K562 (cell line): Measurements from ENCODE around the gene TP53RK. TPM values are rescaled to one million over a fixed set of nuclear protein-coding genes. Genes with fewer than 3 reads are reported as not detected.

Experiments used
- DPF2 ChIP-seq: fragments of 450-650 bp; IDR thresholded peaks from 2 replicates; pipeline ENCODE4 v1.6.1; 2016
- FIP1L1 ChIP-seq: fragments of 200-400 bp; formaldehyde crosslinking; IDR thresholded peaks from 2 replicates; pipeline ENCODE4 v1.6.1; 2018; ENCODE audit warnings: mild to moderate bottlenecking, low read depth, low read length; ENCODE audit not compliant: poor library complexity, severe bottlenecking
- HES1 ChIP-seq: fragments of 450-650 bp; IDR thresholded peaks from 2 replicates; pipeline ENCODE4 v1.6.1; 2016; ENCODE audit warnings: low read depth, mild to moderate bottlenecking, moderate library complexity
- L3MBTL2 ChIP-seq: fragments of 450-650 bp; IDR thresholded peaks from 2 replicates; pipeline ENCODE4 v1.6.1; 2016; ENCODE audit warnings: mild to moderate bottlenecking, moderate library complexity
- MLX ChIP-seq, 2 experiments: fragments of 450-650 bp in 1 of 2; sonication (generic) in 1 of 2; formaldehyde crosslinking; conservative IDR thresholded peaks; 2 replicates each; pipeline versions ENCODE4 v1.4.0 to v1.8.1; 2020 to 2022; ENCODE audit warnings: mild to moderate bottlenecking in 1 of 2, missing genetic modification reagents in 1 of 2
- MXI1 ChIP-seq: IDR thresholded peaks from 2 replicates; pipeline ENCODE4 v1.6.1; 2011; ENCODE audit warnings: low read depth, mild to moderate bottlenecking, improper control_type of control experiment, low read length
- PCBP1 ChIP-seq: fragments of 200-400 bp; formaldehyde crosslinking; IDR thresholded peaks from 2 replicates; pipeline ENCODE4 v1.6.1; 2018; ENCODE audit warnings: mild to moderate bottlenecking, low read depth, low read length; ENCODE audit not compliant: poor library complexity, severe bottlenecking
- RBM25 ChIP-seq: fragments of 200-400 bp; formaldehyde crosslinking; IDR thresholded peaks from 2 replicates; pipeline ENCODE4 v1.6.1; 2018; ENCODE audit warnings: low read length, low read depth, moderate library complexity; ENCODE audit not compliant: severe bottlenecking
- SMAD4 ChIP-seq: fragments of 250-450 bp; sonication (Bioruptor Pico); conservative IDR thresholded peaks from 2 replicates; pipeline ENCODE4 v1.8.0; 2021; ENCODE audit warnings: inconsistent platforms, mild to moderate bottlenecking, moderate library complexity
- ZBTB1 ChIP-seq: sonication (generic); formaldehyde crosslinking; IDR thresholded peaks from 2 replicates; pipeline ENCODE4 v1.8.1; 2023; ENCODE audit warnings: missing genetic modification reagents, low read depth, mild to moderate bottlenecking, borderline replicate concordance
- ZBTB11 ChIP-seq, 3 experiments: fragments of 200-800 bp in 1 of 3; fragments of 250-450 bp in 1 of 3; fragments of 450-650 bp in 1 of 3; sonication (Bioruptor Pico) in 1 of 3; sonication (Bioruptor generic) in 1 of 3; formaldehyde crosslinking in 1 of 3; IDR thresholded peaks; 2 replicates each; pipeline versions ENCODE4 v1.6.1 to v1.8.0; 2016 to 2022; ENCODE audit warnings: mild to moderate bottlenecking in 2 of 3, missing genetic modification characterization in 2 of 3, missing compliant biosample characterization in 1 of 3, moderate library complexity in 1 of 3
- ZBTB7A ChIP-seq: IDR thresholded peaks from 2 replicates; pipeline ENCODE4 v1.6.1; 2011; ENCODE audit warnings: low read depth, mild to moderate bottlenecking, low read length, moderate library complexity, borderline replicate concordance; ENCODE audit not compliant: control insufficient read depth
- ZKSCAN1 ChIP-seq: fragments of 150-350 bp; IDR thresholded peaks from 2 replicates; pipeline ENCODE4 v1.6.1; 2016; ENCODE audit warnings: low read depth, low read length
- ZNF511 ChIP-seq: sonication (generic); formaldehyde crosslinking; IDR thresholded peaks from 2 replicates; pipeline ENCODE4 v1.8.0; 2022; ENCODE audit warnings: mild to moderate bottlenecking, missing genetic modification reagents
- polyA plus RNA-seq, 8 experiments: library from polyadenylated mRNA; depleted of rRNA in 4 of 8; stranded (reverse) in 5 of 8; unstranded in 3 of 8; fragments of >200 nt; fragmentation: Nextera tagmentation in 2 of 8; fragmentation: Illumina TruSeq in 1 of 8; extraction: Ambion mirVana in 2 of 8; extraction: Trizol in 1 of 8; gene quantifications; 2 replicates each; pipeline versions ENCODE4 v1.2.1 to v1.2.3, GENCODE V29; 2011 to 2014; ENCODE audit warnings: inconsistent platforms in 1 of 8, missing spikeins in 1 of 8
- total RNA-seq, 7 experiments: library from RNA; depleted of rRNA in 6 of 7; stranded (reverse); fragments of >200 nt in 6 of 7; fragmentation: Illumina TruSeq in 2 of 7; extraction: Trizol in 2 of 7; gene quantifications; 2 replicates each; pipeline versions ENCODE4 v1.2.1 to v1.2.3, GENCODE V29; 2011 to 2021; ENCODE audit warnings: low replicate concordance in 1 of 7
- TF ChIP-seq, protein P1 (sequence below): fragments of 450-650 bp; IDR thresholded peaks from 2 replicates; pipeline ENCODE4 v1.7.1; 2018; ENCODE audit warnings: mild to moderate bottlenecking, low read depth; ENCODE audit not compliant: partially characterized antibody
- TF ChIP-seq, protein P2 (sequence below): fragments of 450-650 bp; IDR thresholded peaks from 2 replicates; pipeline ENCODE4 v1.6.1; 2016

TP53RK gene
- total and polyA plus RNA-seq, 9 of the 15 experiments (the other 6 are each of a cell fraction or from before 2014, with no cell fraction given) = 2.9 to 43.5 (median 17.2) TPM

GRCh38 chr20:46689082-46689753, at the start of gene TP53RK (continued):
- TF ChIP-seq ZBTB1 (CRISPR knock-in tag) (peak; percentile 67; the same call in 1 of the 2 replicates), ZBTB11 (CRISPR knock-in tag; IDR thresholded peaks at IDR 0.05) (peak in 1 of 3 experiments; percentile 85; a peak in 2 of 6 replicates), HES1 (no peak), SMAD4 (CRISPR knock-in tag) (0 out of 2 replicates have a peak, but pooled peaks have one; percentile 52), DPF2 (no peak), PCBP1 (peak; percentile 66), MLX (CRISPR knock-in tag; conservative IDR thresholded peaks at IDR 0.05) (0 out of 4 replicates have a peak, but pooled peaks of 1 of the 2 experiments have one; percentile 30), MXI1 (0 out of 2 replicates have a peak, but pooled peaks have one; percentile 2), FIP1L1 (peak; percentile 68), ZBTB7A (peak; percentile 24; the same call in 1 of the 2 replicates), RBM25 (peak; percentile 19), ZKSCAN1 (0 out of 2 replicates have a peak, but pooled peaks have one; percentile 10), L3MBTL2 (peak; percentile 42), ZNF511 (CRISPR knock-in tag) (peak; percentile 62; the same call in 1 of the 2 replicates)
- TF ChIP-seq, protein P1, sequence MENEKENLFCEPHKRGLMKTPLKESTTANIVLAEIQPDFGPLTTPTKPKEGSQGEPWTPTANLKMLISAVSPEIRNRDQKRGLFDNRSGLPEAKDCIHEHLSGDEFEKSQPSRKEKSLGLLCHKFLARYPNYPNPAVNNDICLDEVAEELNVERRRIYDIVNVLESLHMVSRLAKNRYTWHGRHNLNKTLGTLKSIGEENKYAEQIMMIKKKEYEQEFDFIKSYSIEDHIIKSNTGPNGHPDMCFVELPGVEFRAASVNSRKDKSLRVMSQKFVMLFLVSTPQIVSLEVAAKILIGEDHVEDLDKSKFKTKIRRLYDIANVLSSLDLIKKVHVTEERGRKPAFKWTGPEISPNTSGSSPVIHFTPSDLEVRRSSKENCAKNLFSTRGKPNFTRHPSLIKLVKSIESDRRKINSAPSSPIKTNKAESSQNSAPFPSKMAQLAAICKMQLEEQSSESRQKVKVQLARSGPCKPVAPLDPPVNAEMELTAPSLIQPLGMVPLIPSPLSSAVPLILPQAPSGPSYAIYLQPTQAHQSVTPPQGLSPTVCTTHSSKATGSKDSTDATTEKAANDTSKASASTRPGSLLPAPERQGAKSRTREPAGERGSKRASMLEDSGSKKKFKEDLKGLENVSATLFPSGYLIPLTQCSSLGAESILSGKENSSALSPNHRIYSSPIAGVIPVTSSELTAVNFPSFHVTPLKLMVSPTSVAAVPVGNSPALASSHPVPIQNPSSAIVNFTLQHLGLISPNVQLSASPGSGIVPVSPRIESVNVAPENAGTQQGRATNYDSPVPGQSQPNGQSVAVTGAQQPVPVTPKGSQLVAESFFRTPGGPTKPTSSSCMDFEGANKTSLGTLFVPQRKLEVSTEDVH = no peak
- TF ChIP-seq, protein P2, sequence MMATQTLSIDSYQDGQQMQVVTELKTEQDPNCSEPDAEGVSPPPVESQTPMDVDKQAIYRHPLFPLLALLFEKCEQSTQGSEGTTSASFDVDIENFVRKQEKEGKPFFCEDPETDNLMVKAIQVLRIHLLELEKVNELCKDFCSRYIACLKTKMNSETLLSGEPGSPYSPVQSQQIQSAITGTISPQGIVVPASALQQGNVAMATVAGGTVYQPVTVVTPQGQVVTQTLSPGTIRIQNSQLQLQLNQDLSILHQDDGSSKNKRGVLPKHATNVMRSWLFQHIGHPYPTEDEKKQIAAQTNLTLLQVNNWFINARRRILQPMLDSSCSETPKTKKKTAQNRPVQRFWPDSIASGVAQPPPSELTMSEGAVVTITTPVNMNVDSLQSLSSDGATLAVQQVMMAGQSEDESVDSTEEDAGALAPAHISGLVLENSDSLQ = peak; percentile 73
